Suprapubic skin (tissue), 4 donors: ENCODE results near the gene AKR1C8. TPM values are rescaled to one million over a fixed set of nuclear protein-coding genes. Genes with fewer than 3 reads are reported as not detected.
"Not testable (repeated sequence)": the region's sequence is repeated elsewhere in the genome, so short reads cannot be mapped to it uniquely, and the experiment has no call there.

ENCODE experiments used
- DNase-seq, 2 donors: peaks; one replicate each; pipeline ENCODE4 v3.0.0-alpha.2; 2019; ENCODE audit warnings: low spot score in 2 of 2
- H3K27ac ChIP-seq: fragments of 200-600 bp; sonication (generic); one replicate; pipeline ENCODE4 v1.5.1; 2019
- H3K27me3 ChIP-seq: fragments of 200-600 bp; sonication (generic); one replicate; pipeline ENCODE4 v1.5.1; 2019
- H3K36me3 ChIP-seq: fragments of 200-600 bp; sonication (generic); one replicate; pipeline ENCODE4 v1.5.1; 2019
- H3K4me1 ChIP-seq: fragments of 200-600 bp; sonication (generic); one replicate; pipeline ENCODE4 v1.5.1; 2019
- H3K4me3 ChIP-seq: fragments of 200-600 bp; sonication (generic); one replicate; pipeline ENCODE4 v1.5.1; 2019; ENCODE audit warnings: mild to moderate bottlenecking
- H3K9me3 ChIP-seq: fragments of 200-600 bp; sonication (generic); one replicate; pipeline ENCODE4 v1.5.1; 2019
- EP300 ChIP-seq: sonication (generic); formaldehyde crosslinking; IDR thresholded peaks from one replicate; pipeline ENCODE4 v1.6.1; 2017; ENCODE audit warnings: antibody characterized with exemption
- POLR2A ChIP-seq, 2 donors: fragments of 450-650 bp; IDR thresholded peaks; one replicate each; pipeline ENCODE4 v1.6.1; 2017; ENCODE audit warnings: antibody characterized with exemption in 2 of 2, mild to moderate bottlenecking in 2 of 2, moderate library complexity in 2 of 2
- POLR2AphosphoS5 ChIP-seq, 3 donors: sonication (generic); formaldehyde crosslinking; IDR thresholded peaks; one replicate each; pipeline ENCODE4 v1.6.1; 2017; ENCODE audit warnings: antibody characterized with exemption in 3 of 3
- WGBS: methylation state at CpG from one replicate; pipeline ENCODE4 v1.1.5; 2018; 5-methylcytosine and 5-hydroxymethylcytosine counted together
- total RNA-seq, 4 donors: library from RNA; depleted of rRNA; stranded (reverse); fragments of >200 nt; gene quantifications; one replicate each; pipeline ENCODE4 v1.1.0, GENCODE V29; 2016
- TF ChIP-seq, protein P1 (sequence below), 2 donors: fragments of 200-600 bp in 1 of 2; fragments of 450-650 bp in 1 of 2; sonication (generic) in 1 of 2; IDR thresholded peaks; one replicate each; pipeline ENCODE4 v1.5.1; 2016 to 2019; ENCODE audit warnings: antibody characterized with exemption in 2 of 2, mild to moderate bottlenecking in 1 of 2, moderate library complexity in 1 of 2

AKR1C8 gene
- total RNA-seq, 4 donors from 2014 or later = not detected

DNA sequence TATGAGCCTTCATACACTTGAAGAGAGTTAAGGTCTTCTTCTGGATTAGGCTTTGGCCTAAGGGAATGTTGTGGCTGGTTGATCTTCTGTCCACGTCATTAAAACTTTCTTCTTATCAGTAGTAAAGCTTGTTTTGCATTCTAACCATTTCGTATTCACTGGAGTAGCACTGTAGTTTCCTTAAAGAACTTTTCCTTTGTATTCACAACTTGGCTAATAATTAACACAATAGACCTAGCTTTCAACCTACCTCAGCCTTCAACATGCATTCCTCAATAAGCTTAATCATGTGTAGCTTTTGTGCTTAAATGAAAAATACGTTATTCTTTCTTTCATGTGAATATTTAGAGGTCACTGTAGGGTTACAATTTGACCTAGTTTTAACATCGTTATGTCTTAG lies 42.8 kb downstream of the AKR1C8 start:
- no peaks in the 10 kb centered on the region for H3K36me3 ChIP-seq
- no peaks in the 10 kb centered on the region for H3K27me3 ChIP-seq
- no peaks in the 10 kb centered on the region for H3K4me1 ChIP-seq
- no peak for TF ChIP-seq POLR2A (IDR thresholded peaks at IDR 0.05)
- no peak for TF ChIP-seq POLR2AphosphoS5 (IDR thresholded peaks at IDR 0.05)
- TF ChIP-seq, protein P1, sequence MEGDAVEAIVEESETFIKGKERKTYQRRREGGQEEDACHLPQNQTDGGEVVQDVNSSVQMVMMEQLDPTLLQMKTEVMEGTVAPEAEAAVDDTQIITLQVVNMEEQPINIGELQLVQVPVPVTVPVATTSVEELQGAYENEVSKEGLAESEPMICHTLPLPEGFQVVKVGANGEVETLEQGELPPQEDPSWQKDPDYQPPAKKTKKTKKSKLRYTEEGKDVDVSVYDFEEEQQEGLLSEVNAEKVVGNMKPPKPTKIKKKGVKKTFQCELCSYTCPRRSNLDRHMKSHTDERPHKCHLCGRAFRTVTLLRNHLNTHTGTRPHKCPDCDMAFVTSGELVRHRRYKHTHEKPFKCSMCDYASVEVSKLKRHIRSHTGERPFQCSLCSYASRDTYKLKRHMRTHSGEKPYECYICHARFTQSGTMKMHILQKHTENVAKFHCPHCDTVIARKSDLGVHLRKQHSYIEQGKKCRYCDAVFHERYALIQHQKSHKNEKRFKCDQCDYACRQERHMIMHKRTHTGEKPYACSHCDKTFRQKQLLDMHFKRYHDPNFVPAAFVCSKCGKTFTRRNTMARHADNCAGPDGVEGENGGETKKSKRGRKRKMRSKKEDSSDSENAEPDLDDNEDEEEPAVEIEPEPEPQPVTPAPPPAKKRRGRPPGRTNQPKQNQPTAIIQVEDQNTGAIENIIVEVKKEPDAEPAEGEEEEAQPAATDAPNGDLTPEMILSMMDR (IDR thresholded peaks at IDR 0.05) = no peak
- no peak for TF ChIP-seq EP300
- H3K4me3 ChIP-seq = no peak overlapping the region
- WGBS = 74% methylated on average over 4 of the region's 4 CpGs
- H3K27ac ChIP-seq = no peak overlapping the region
- H3K9me3 ChIP-seq = no peaks in the 10 kb centered on the region
- no peak for DNase-seq

DNA sequence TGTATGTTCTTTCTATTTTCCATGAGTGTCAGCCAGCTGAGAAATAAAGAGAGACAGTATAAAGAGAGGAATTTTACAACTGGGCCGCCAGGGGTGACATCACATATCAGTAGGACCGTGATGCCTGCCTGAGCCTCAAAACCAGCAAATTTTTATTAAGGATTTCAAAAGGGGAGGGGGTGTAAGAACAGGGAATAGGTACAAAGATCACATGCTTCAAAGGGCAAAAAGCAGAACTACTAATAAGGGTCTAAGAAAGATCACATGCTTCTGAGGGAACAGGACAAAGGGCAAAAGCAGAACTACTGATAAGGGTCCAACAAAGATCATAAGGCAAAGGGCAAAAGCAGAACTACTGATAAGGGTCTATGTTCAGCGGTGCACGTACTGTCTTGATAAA lies 47.3 kb downstream of the AKR1C8 start:
- H3K27ac ChIP-seq, H3K36me3 ChIP-seq, H3K4me3 ChIP-seq, DNase-seq, H3K4me1 ChIP-seq, H3K27me3 ChIP-seq: not testable (repeated sequence)
- 33% methylated on average over 4 of the region's 4 CpGs for WGBS
- H3K9me3 ChIP-seq = peaks cover 12% of the 10 kb centered on the region

- H3K27ac ChIP-seq = no peak overlapping the region
- H3K4me1 ChIP-seq = no peaks in the 10 kb centered on the region
- 89% methylated on average over 1 of the region's 1 CpG for WGBS
- TF ChIP-seq, protein P1 (IDR thresholded peaks at IDR 0.05) = no peak
- TF ChIP-seq EP300 (no peak), POLR2A (IDR thresholded peaks at IDR 0.05) (no peak), POLR2AphosphoS5 (IDR thresholded peaks at IDR 0.05) (no peak)
- H3K9me3 ChIP-seq = peaks cover 12% of the 10 kb centered on the region
- H3K27me3 ChIP-seq = no peaks in the 10 kb centered on the region
- DNase-seq = no peak
- no peak overlapping the region for H3K4me3 ChIP-seq
- no peaks in the 10 kb centered on the region for H3K36me3 ChIP-seq
These were observed 48.4 kb downstream of the AKR1C8 start for GRCh38 chr10:5136468-5137087.

DNA sequence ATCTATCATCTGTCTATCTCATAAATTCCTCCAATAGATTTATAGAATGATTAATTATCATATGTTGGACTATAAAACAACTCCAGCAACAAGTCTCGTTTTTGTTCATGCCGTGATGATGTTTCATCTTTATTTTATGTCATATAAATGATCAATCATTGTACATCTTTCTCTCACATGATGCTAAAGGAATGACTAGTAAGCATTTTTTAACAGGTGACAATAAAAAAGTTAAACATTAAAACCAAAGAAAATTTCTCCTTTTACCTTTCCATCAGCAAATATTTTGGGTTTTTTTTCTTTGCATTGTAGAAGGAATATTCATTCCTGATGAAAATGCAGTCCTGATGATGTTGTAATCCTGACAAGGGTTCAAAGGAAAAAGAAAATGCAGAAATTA lies 49.4 kb downstream of the AKR1C8 start:
- TF ChIP-seq, protein P1 (IDR thresholded peaks at IDR 0.05) = no peak
- TF ChIP-seq POLR2AphosphoS5 (IDR thresholded peaks at IDR 0.05) (no peak), POLR2A (IDR thresholded peaks at IDR 0.05) (no peak), EP300 (no peak)
- Histone ChIP-seq H3K36me3 (no peaks in the 10 kb centered on the region), H3K4me3 (no peak overlapping the region), H3K9me3 (peaks cover 12% of the 10 kb centered on the region), H3K27ac (no peak overlapping the region), H3K27me3 (no peaks in the 10 kb centered on the region), H3K4me1 (no peaks in the 10 kb centered on the region)
- 67% methylated on average over 2 of the region's 2 CpGs for WGBS
- no peak for DNase-seq

DNA sequence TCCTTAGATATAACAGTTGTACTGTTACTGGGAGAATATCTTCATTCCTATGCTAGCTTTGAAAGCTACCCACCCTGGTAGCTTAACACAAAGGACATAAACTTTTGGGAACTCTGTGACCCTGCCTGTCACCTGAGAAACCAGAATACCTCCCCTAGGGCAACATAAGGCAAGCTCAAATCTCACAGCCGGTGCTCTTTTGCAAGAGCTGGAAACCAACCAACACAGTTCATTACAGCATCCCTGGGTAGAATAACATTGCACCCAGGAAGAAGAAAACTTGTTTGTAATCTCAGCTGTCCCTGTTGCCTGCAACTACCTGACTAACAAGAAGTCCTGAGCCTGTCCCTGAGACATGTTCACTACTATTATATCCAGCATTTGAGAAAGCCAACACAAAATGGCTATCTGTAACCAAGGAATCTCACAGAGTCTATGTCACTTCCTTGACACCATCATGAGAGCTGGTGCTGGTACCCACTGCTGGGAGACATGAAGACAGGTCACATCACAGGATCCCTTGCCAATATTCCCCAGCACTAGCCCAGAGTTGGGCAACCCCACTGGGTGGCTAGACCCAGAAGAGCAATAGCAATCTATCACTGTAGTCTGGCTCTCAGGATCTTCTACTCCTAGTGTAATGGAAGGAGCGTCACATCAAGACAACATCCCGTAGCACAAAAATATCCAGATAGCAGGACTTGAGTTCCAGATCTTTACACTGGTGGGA lies 59.5 kb downstream of the AKR1C8 start:
- Histone ChIP-seq H3K27ac (no peak overlapping the region), H3K27me3 (no peaks in the 10 kb centered on the region), H3K4me1 (no peaks in the 10 kb centered on the region), H3K9me3 (peaks cover 4% of the 10 kb centered on the region), H3K4me3 (no peak overlapping the region), H3K36me3 (no peaks in the 10 kb centered on the region)
- 63% methylated on average over 2 of the region's 3 CpGs for WGBS
- no peak for TF ChIP-seq EP300
- no peak for DNase-seq

DNA sequence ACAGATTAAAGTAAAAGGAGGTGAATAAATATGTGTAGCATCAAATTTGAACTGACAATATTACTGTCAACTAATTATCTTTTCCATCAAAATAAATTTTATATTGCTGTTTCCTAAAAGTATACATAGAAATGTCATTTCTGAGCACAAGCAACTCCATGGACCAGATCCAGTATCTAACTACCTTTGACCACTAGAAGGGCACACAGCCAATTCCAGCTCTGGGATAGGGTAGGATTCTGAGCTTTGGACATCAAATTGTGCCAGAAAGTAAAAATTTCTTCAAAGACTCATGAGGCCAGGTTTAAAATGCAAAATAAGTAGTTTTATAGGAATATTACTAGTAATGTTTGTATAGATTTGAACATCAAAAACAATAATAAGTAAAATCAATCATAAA lies 61.1 kb downstream of the AKR1C8 start:
- TF ChIP-seq POLR2A (IDR thresholded peaks at IDR 0.05) (no peak), POLR2AphosphoS5 (IDR thresholded peaks at IDR 0.05) (no peak), EP300 (no peak)
- TF ChIP-seq, protein P1 (IDR thresholded peaks at IDR 0.05) = no peak
- DNase-seq = no peak
- Histone ChIP-seq H3K36me3 (no peaks in the 10 kb centered on the region), H3K27ac (no peak overlapping the region), H3K4me1 (no peaks in the 10 kb centered on the region), H3K27me3 (no peaks in the 10 kb centered on the region), H3K4me3 (no peak overlapping the region), H3K9me3 (peaks cover 4% of the 10 kb centered on the region)

DNA sequence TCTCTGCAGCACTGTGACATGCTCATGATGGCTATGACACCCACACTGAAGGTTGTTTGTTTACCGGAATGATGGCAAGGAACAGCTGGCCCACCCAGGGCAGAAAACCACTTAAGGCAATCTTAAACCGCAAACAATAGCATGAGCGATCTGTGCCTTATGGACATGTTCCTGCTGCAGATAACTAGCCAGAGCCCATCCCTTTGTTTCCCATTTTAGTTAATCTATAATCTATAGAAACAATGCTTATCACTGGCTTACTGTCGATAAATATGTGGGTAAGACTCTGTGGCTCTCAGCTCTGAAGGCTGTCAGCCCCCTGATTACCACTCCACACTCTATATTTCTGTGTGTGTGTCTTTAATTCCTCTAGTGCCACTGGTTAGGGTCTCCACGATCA lies 65.0 kb downstream of the AKR1C8 start:
- 88% methylated on average over 5 of the region's 5 CpGs for WGBS
- not testable (repeated sequence) for H3K36me3 ChIP-seq, H3K27me3 ChIP-seq

More for the DNA sequence above, 65.0 kb downstream of the AKR1C8 start:
- H3K9me3 ChIP-seq, H3K27ac ChIP-seq, H3K4me1 ChIP-seq, DNase-seq, H3K4me3 ChIP-seq: not testable (repeated sequence)
